Activated gamma-delta T cell treated with Interleukin-2 at 50 U/mL for 16 hours (primary cell): ENCODE measurements around the gene SRMS.

Experiments used
- DNase-seq: peaks from one replicate; pipeline ENCODE4 v3.0.0-alpha.2; 2020

The SRMS gene

GRCh38 chr20:63536997-63537524 is 10.5 kb downstream of the SRMS start, which contains the start of gene PTK6:
PTK6 (minus strand) TSS chr20:63537376; CDS start chr20:63537314, 62 bp downstream.
- no peak for DNase-seq

DNA sequence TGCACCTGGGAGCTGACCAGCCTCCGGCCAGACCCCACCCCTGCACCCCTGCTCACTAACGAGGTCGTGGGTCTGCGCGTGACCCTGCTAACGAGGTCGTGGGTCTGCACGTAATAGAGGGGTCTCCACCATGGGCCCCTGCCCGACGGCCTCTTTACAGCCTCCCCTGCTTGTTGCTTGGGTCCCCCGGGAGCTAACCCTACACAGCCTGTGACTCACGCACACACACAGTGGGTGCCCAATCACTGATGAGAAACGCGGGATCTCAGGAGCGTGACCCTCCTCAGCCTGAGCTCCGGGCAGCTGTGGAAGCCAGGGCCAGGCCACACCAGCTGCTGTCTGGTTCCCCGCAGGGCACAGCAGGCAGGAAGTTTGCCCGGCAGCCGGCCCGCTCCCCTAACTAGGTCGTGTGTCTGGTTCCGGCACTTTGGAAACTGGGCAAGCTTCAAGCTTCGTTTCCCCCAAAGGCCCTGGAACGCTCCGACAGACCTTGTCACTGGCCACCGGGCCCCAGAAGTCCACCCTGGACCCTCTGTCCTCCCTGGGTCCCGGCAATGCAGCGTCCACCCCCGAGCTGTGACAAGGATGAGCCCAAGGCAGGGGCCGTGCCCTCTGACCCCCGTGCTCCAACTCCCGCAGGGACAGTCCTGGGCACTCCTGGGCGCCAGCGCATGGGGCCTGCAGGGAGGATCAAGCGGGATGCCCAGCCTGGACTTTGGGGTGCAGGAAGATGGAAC is 11.1 kb downstream of the SRMS start:
- DNase-seq = no peak

GRCh38 chr20:63534831-63535651 is 12.5 kb downstream of the SRMS start:
- DNase-seq = no peak

DNA sequence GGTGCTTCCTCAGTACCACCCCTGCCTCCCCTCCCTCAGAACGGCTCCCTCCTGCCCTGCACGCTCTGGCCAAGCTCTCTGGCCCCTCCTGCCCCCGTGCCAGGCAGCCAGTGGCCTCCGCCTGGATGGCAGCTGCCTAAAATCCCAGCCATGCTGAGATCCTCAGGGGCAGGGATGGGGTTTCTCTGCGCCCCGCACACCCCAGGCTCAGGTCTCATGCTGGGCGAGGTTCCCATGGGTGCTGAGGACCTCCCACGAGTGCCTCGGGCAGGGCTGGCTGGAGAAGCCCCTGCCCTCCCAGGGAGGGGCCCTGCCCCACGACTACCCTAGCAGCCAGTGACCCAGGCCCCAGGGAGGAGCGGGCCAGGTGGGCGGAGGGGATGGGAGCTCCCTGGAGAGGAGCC is 13.1 kb downstream of the SRMS start:
- no peak for DNase-seq

- DNase-seq = no peak
These were observed 13.6 kb downstream of the SRMS start for GRCh38 chr20:63533871-63534393.

DNA sequence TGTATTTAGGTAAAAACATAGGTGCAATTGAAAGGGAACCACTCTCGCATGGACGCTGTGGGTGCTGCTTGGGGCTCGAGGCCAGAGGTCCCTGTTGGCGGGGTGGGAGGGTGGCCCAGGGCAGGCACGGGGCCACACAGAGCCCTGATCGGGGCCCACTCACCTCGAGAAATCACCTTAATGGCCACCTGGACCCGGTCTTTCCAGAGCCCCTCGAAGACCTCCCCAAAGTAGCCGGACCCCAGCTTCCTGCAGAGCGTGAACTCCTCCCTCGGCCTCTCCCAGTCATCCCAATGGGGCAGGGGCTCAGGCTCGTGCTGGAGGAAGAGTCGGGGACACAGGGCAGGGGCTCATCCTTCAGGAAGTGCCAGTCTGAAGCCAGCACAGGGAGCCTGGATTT is 14.2 kb downstream of the SRMS start:
- DNase-seq = no peak

DNA sequence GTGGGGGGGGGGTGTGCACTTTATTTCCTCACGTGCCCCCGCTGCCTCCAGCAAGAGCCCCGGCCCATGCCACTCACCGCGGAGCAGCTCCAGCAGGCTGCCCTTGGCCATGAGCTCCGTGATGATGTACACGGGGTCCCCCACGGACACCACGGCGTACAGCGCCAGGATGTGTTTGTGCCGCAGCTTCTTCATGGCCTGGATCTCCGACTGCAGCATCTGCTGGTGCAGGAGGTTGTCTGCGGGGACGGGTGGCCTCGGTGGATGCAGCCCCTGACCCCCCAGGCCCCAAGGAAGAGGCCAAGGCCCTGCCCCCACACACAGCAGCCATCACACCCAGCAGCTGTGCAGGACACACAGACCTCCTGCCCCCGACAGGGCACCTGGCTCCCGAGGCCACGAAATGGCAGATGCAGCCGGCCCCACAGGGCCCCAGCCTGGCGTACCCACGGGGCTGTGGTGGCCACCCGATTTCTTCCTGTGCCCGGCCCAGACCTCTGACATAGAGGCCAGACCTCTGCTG is 15.0 kb downstream of the SRMS start:
- DNase-seq = no peak

- no peak for DNase-seq
These were observed 15.7 kb downstream of the SRMS start for GRCh38 chr20:63531686-63532448.

DNA sequence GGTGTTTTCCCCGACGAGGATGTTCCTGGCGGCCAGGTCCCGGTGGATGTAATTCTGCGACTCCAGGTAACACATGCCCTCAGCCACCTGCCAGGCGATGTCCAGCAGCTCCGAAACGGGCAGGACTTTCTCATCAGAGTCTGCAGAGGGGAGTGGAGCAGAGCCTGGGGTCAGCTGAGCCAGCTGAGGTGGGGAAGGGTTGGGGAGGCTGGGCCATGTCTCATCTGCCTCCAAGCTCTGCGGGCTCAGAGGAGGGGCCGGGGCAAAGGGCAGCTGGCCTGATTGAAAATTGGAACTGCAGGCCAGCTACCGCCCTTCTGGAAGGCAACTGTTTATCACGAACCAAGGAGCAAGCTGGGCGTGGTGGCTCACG is 16.8 kb downstream of the SRMS start:
- no peak for DNase-seq

- no peak for DNase-seq
These were observed 17.4 kb downstream of the SRMS start for GRCh38 chr20:63529861-63530787.

GRCh38 chr20:63529180-63529860 is 18.2 kb downstream of the SRMS start:
- DNase-seq = no peak

- no peak for DNase-seq
These were observed 20.4 kb downstream of the SRMS start for GRCh38 chr20:63527184-63527583.

DNA sequence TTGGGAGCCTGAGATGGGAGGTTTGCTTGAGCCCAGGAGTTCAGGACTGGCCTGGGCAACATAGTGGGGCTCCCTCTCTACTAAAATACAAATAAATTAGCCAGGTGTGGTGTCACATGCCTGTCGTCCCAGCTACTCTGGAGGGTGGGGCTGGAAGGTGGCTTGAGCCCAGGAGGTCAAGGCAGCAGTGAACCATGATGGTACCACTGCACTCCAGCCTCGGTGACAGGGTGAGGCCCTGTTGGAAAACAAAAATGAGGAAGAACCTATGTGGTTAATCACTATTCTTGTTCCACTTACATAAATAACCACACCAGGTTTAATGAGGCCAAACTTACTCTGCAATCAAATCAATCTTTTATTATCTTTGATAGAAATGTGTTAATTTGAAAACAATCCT is 21.6 kb downstream of the SRMS start:
- no peak for DNase-seq

- no peak for DNase-seq
These were observed 22.4 kb downstream of the SRMS start for GRCh38 chr20:63525185-63525584.

DNA sequence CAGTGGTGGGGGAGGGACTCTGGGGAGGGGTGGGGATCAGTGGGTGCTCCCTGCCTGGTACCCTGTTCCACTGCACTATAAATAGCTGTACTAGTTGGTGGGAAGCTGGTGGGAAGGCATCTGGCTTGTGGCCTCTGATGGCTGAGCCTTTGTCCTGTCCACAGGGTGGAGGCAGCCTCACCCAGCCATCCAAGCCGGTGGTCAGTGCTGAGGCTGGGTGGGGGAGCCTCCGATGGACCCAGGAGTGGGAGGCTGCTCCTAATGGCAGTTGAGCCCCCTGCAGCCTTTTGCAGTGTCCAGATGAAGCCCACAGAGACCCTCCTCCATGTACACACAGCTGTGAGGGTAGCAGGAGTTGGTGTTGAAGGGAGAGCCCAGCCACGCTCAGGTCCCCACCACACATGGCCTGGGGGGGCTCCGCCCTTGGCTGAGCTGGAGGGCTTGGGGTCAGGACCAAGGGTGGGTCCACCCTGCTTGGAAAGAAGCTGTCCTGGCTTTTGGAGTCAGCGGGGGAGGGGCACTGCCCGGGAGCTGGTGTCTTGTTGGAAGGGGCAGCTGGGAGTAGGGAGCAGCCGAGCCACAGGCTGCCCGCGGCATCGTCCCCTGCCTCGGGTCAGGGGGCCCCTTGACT is 24.5 kb downstream of the SRMS start:
- DNase-seq = no peak

GRCh38 chr20:63522091-63522868 is 25.3 kb downstream of the SRMS start:
- DNase-seq = no peak

DNA sequence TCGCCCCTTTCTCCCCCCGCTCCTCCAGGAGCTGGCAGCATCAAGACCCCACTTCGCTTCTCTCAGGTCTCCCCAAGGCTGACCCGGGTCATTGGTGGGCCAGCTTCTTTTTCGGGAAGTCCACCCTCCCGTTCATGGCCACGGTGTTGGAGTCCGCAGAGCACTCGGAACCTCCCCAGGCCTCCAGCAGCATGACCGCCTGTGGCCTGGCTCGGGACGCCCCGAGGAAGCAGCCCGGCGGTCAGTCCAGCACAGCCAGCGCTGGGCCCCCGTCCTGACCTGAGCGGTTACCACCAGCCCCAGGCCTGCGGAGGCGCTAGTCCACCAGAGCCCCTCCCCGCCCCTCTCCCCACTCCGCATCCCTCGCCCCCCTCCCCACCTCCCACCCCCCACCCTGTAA is 25.9 kb downstream of the SRMS start:
- no peak for DNase-seq

DNA sequence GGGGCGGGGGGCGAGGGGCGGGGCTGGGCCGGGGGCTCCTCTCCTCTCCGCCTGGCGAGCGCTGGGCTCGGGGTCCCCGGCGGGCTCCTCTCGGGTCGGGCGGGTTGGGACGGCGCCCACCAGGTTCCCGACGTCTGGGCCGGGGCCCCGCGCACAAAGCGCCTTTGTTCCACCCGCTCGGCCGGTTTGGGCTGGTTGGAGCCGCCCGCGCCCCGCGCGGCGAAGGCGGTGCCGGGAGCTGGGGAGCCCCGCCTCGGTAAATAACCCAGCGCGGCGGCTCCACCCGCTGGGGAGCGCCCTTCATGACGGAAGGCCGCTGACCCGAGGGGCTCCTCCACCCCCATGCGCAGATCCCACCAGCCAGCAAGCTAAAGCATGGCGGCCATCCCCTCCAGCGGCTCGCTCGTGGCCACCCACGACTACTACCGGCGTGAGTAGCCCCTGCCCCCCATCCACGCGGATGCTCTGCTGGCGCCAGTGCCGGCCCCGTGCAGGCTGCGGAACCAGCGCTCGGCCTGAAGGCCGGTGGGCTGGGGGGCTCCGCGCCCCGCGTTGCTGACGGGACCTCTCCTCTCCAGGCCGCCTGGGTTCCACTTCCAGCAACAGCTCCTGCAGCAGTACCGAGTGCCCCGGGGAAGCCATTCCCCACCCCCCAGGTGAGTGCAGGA is 26.5 kb downstream of the SRMS start:
- peak; percentile 64 for DNase-seq

- peak; percentile 80 for DNase-seq
These were observed 27.0 kb downstream of the SRMS start, which contains the start of gene PPDPF for GRCh38 chr20:63520504-63520933. PPDPF (plus strand) TSS chr20:63520765; CDS start chr20:63521309, 544 bp downstream.
